SK-N-MC (cell line): ENCODE results near the gene RPGR.

Experiments used
- DNase-seq: peaks from one replicate; pipeline ENCODE4 v3.0.0-alpha.2; 2011; ENCODE audit warnings: low read depth, low spot score
- H3K27ac ChIP-seq: fragments of 200-600 bp; sonication (generic); 2 replicates; pipeline ENCODE4 v1.5.1; 2016; ENCODE audit warnings: mixed run types
- H3K36me3 ChIP-seq: fragments of 200-600 bp; sonication (generic); 2 replicates; pipeline ENCODE4 v1.6.1; 2017; ENCODE audit warnings: antibody characterized with exemption, low read length, mixed read lengths; ENCODE audit not compliant: insufficient read depth
- H3K4me3 ChIP-seq: fragments of 200-600 bp; sonication (generic); 2 replicates; pipeline ENCODE4 v1.5.1; 2016
- H3K9ac ChIP-seq: fragments of 200-600 bp; sonication (generic); 2 replicates; pipeline ENCODE4 v1.8.0; 2017; ENCODE audit warnings: mixed run types, mixed read lengths; ENCODE audit not compliant: insufficient read length
- H3K9me3 ChIP-seq: fragments of 200-600 bp; sonication (generic); 2 replicates; pipeline ENCODE4 v1.6.1; 2017; ENCODE audit warnings: low read depth, mild to moderate bottlenecking, antibody characterized with exemption, low read length, moderate library complexity, mixed read lengths
- EZH2 ChIP-seq: fragments of 200-600 bp; sonication (generic); IDR thresholded peaks from one replicate; pipeline ENCODE4 v1.6.1; 2017; ENCODE audit warnings: antibody characterized with exemption
- FOXP2 ChIP-seq: optimal IDR thresholded peaks from 2 replicates; pipeline ENCODE3; 2011; ENCODE audit warnings: mild to moderate bottlenecking, moderate library complexity; ENCODE audit not compliant: insufficient read depth; ENCODE audit errors: extremely low read length, control extremely low read depth
- POLR2AphosphoS5 ChIP-seq: IDR thresholded peaks from 2 replicates; pipeline ENCODE4 v1.6.1; 2012; ENCODE audit warnings: mild to moderate bottlenecking, low read depth, low read length, borderline replicate concordance

Gene RPGR

GRCh38 chrX:38335382-38335781, 8.1 kb upstream of the RPGR start:
- no peaks in the 10 kb centered on the region for H3K36me3 ChIP-seq
- no peak overlapping the region for H3K27ac ChIP-seq
- H3K9ac ChIP-seq = no peak overlapping the region
- no peaks in the 10 kb centered on the region for H3K9me3 ChIP-seq
- no peak for DNase-seq
- TF ChIP-seq POLR2AphosphoS5 (no peak), EZH2 (no peak), FOXP2 (no peak)
- no peak overlapping the region for H3K4me3 ChIP-seq

GRCh38 chrX:38332505-38332904, 5.2 kb upstream of the RPGR start:
- no peaks in the 10 kb centered on the region for H3K9me3 ChIP-seq
- no peak for DNase-seq
- no peak overlapping the region for H3K9ac ChIP-seq
- H3K36me3 ChIP-seq = no peaks in the 10 kb centered on the region
- H3K27ac ChIP-seq = no peak overlapping the region
- TF ChIP-seq EZH2 (no peak), FOXP2 (no peak)
- H3K4me3 ChIP-seq = no peak overlapping the region

- Histone ChIP-seq H3K27ac (no peak overlapping the region), H3K9ac (no peak overlapping the region), H3K4me3 (peak overlapping the region; percentile 83), H3K9me3 (no peaks in the 10 kb centered on the region), H3K36me3 (no peaks in the 10 kb centered on the region)
- TF ChIP-seq FOXP2 (no peak), EZH2 (no peak), POLR2AphosphoS5 (no peak)
- DNase-seq = no peak
These were observed 419 bp upstream of the RPGR start for GRCh38 chrX:38327775-38328081.

- Histone ChIP-seq H3K9me3 (no peaks in the 10 kb centered on the region), H3K4me3 (peak overlapping the region; percentile 83), H3K27ac (no peak overlapping the region), H3K9ac (peak overlapping the region; percentile 53), H3K36me3 (no peaks in the 10 kb centered on the region)
- TF ChIP-seq POLR2AphosphoS5 (no peak), FOXP2 (no peak), EZH2 (no peak)
- DNase-seq = no peak
These were observed 1.2 kb downstream of the RPGR start for GRCh38 chrX:38326086-38326485.

- Histone ChIP-seq H3K27ac (no peak overlapping the region), H3K9ac (no peak overlapping the region), H3K9me3 (no peaks in the 10 kb centered on the region), H3K36me3 (peaks cover 3% of the 10 kb centered on the region; the same call in 1 of the 2 replicates), H3K4me3 (no peak overlapping the region)
- TF ChIP-seq FOXP2 = no peak
- TF ChIP-seq POLR2AphosphoS5 = no peak
- no peak for TF ChIP-seq EZH2
- no peak for DNase-seq
These were observed 6.5 kb downstream of the RPGR start for GRCh38 chrX:38320819-38321218.

- Histone ChIP-seq H3K27ac (no peak overlapping the region), H3K36me3 (peaks cover 3% of the 10 kb centered on the region; the same call in 1 of the 2 replicates), H3K9me3 (no peaks in the 10 kb centered on the region), H3K9ac (no peak overlapping the region), H3K4me3 (no peak overlapping the region)
- TF ChIP-seq FOXP2 (no peak), EZH2 (no peak), POLR2AphosphoS5 (no peak)
- DNase-seq = no peak
These were observed 8.7 kb downstream of the RPGR start for GRCh38 chrX:38318606-38319005.

- TF ChIP-seq FOXP2 = no peak
- no peak for DNase-seq
- peaks cover 3% of the 10 kb centered on the region; the same call in 1 of the 2 replicates for H3K36me3 ChIP-seq
- H3K9me3 ChIP-seq = no peaks in the 10 kb centered on the region
- H3K27ac ChIP-seq = no peak overlapping the region
- no peak overlapping the region for H3K4me3 ChIP-seq
- no peak overlapping the region for H3K9ac ChIP-seq
These were observed 9.1 kb downstream of the RPGR start for GRCh38 chrX:38318196-38318595.

GRCh38 chrX:38315186-38315585, 12.1 kb downstream of the RPGR start:
- no peak overlapping the region for H3K27ac ChIP-seq
- no peak for TF ChIP-seq FOXP2
- no peak for TF ChIP-seq EZH2
- TF ChIP-seq POLR2AphosphoS5 = no peak
- H3K9me3 ChIP-seq = no peaks in the 10 kb centered on the region
- no peak overlapping the region for H3K4me3 ChIP-seq
- DNase-seq = no peak
- H3K9ac ChIP-seq = no peak overlapping the region
- H3K36me3 ChIP-seq = peaks cover 3% of the 10 kb centered on the region; the same call in 1 of the 2 replicates

GRCh38 chrX:38313190-38313589, 14.1 kb downstream of the RPGR start:
- DNase-seq = no peak
- Histone ChIP-seq H3K36me3 (peaks cover 3% of the 10 kb centered on the region; the same call in 1 of the 2 replicates), H3K27ac (no peak overlapping the region), H3K9ac (no peak overlapping the region), H3K9me3 (no peaks in the 10 kb centered on the region), H3K4me3 (no peak overlapping the region)
- TF ChIP-seq FOXP2 (no peak), POLR2AphosphoS5 (no peak), EZH2 (no peak)

GRCh38 chrX:38312436-38312835, 14.9 kb downstream of the RPGR start:
- no peak for DNase-seq
- peaks cover 3% of the 10 kb centered on the region; the same call in 1 of the 2 replicates for H3K36me3 ChIP-seq
- H3K9ac ChIP-seq = no peak overlapping the region
- no peak overlapping the region for H3K4me3 ChIP-seq
- no peak overlapping the region for H3K27ac ChIP-seq
- no peaks in the 10 kb centered on the region for H3K9me3 ChIP-seq
- TF ChIP-seq EZH2 (no peak), FOXP2 (no peak), POLR2AphosphoS5 (no peak)
